Measurements from ENCODE around the gene C1S.

The C1S gene

GRCh38 chr12:7116196-7116595 is 55.7 kb downstream of the C1S start:
- TF ChIP-seq NFIC (IDR thresholded peaks at IDR 0.05) (no peak), RAD21 (IDR thresholded peaks at IDR 0.05; ENCODE audit: low read depth) (no peak), YY1 (IDR thresholded peaks at IDR 0.05; ENCODE audit: low read depth) (no peak), TCF12 (IDR thresholded peaks at IDR 0.05; ENCODE audit: low read depth) (no peak), REST (IDR thresholded peaks at IDR 0.05; ENCODE audit: low read depth) (no peak), TEAD4 (IDR thresholded peaks at IDR 0.05) (no peak), EGR1 (IDR thresholded peaks at IDR 0.05) (no peak), ZBTB7A (IDR thresholded peaks at IDR 0.05; ENCODE audit: low read depth) (no peak)

- TF ChIP-seq FOXM1 (IDR thresholded peaks at IDR 0.05; ENCODE audit: borderline replicate concordance, low read depth): no peak
- no peak for TF ChIP-seq EP300 (IDR thresholded peaks at IDR 0.05; ENCODE audit: borderline replicate concordance)
- TF ChIP-seq NFIC (IDR thresholded peaks at IDR 0.05): no peak
Measured at GRCh38 chr12:7116916-7117315, 56.4 kb downstream of the C1S start.

- TF ChIP-seq TCF12 (IDR thresholded peaks at IDR 0.05; ENCODE audit: low read depth): no peak
- no peak for TF ChIP-seq YY1 (IDR thresholded peaks at IDR 0.05; ENCODE audit: low read depth)
- no peak for TF ChIP-seq ZBTB7A (IDR thresholded peaks at IDR 0.05; ENCODE audit: low read depth)
- TF ChIP-seq MAX (IDR thresholded peaks at IDR 0.05): no peak
- TF ChIP-seq REST (IDR thresholded peaks at IDR 0.05; ENCODE audit: low read depth): no peak
- TF ChIP-seq CREB1 (IDR thresholded peaks at IDR 0.05; ENCODE audit: low read depth): no peak
Measured at GRCh38 chr12:7117670-7118069, 57.2 kb downstream of the C1S start.

- TF ChIP-seq TEAD4 (IDR thresholded peaks at IDR 0.05): no peak
- no peak for TF ChIP-seq CREB1 (IDR thresholded peaks at IDR 0.05; ENCODE audit: low read depth)
Measured at GRCh38 chr12:7118881-7119280, 58.4 kb downstream of the C1S start.

- no peak for TF ChIP-seq FOXM1 (IDR thresholded peaks at IDR 0.05; ENCODE audit: borderline replicate concordance, low read depth)
- no peak for TF ChIP-seq USF1 (IDR thresholded peaks at IDR 0.05)
- TF ChIP-seq EP300 (IDR thresholded peaks at IDR 0.05; ENCODE audit: borderline replicate concordance): no peak
- no peak for TF ChIP-seq TAF1 (IDR thresholded peaks at IDR 0.05; ENCODE audit: low read depth)
- no peak for TF ChIP-seq TEAD4 (IDR thresholded peaks at IDR 0.05)
- no peak for TF ChIP-seq ZBTB7A (IDR thresholded peaks at IDR 0.05; ENCODE audit: low read depth)
- no peak for TF ChIP-seq CEBPB (IDR thresholded peaks at IDR 0.05)
- TF ChIP-seq EGR1 (IDR thresholded peaks at IDR 0.05): no peak
- TF ChIP-seq NFIC (IDR thresholded peaks at IDR 0.05): no peak
- no peak for TF ChIP-seq CREB1 (IDR thresholded peaks at IDR 0.05; ENCODE audit: low read depth)
- TF ChIP-seq TCF12 (IDR thresholded peaks at IDR 0.05; ENCODE audit: low read depth): no peak
- TF ChIP-seq RAD21 (IDR thresholded peaks at IDR 0.05; ENCODE audit: low read depth): no peak
- no peak for TF ChIP-seq REST (IDR thresholded peaks at IDR 0.05; ENCODE audit: low read depth)
- no peak for TF ChIP-seq YY1 (IDR thresholded peaks at IDR 0.05; ENCODE audit: low read depth)
- TF ChIP-seq MAX (IDR thresholded peaks at IDR 0.05): no peak
Measured at GRCh38 chr12:7120166-7120565, 59.6 kb downstream of the C1S start.
